GM18868 (cell line): ENCODE data around the gene KIF21B.
"Not testable (repeated sequence)": the region's sequence is repeated elsewhere in the genome, so short reads cannot be mapped to it uniquely, and the experiment has no call there.

Experiments used
- ATAC-seq: cut with Tn5 transposase; IDR thresholded peaks from one replicate; pipeline ENCODE4 v1.9.1; 2021; ENCODE audit warnings: mild to moderate bottlenecking, moderate library complexity; ENCODE audit not compliant: unreplicated experiment

KIF21B gene

GRCh38 chr1:200971955-200972711 lies 51.4 kb downstream of the KIF21B start:
- ATAC-seq: no peak

GRCh38 chr1:200971428-200971903 lies 52.0 kb downstream of the KIF21B start:
- no peak for ATAC-seq

DNA sequence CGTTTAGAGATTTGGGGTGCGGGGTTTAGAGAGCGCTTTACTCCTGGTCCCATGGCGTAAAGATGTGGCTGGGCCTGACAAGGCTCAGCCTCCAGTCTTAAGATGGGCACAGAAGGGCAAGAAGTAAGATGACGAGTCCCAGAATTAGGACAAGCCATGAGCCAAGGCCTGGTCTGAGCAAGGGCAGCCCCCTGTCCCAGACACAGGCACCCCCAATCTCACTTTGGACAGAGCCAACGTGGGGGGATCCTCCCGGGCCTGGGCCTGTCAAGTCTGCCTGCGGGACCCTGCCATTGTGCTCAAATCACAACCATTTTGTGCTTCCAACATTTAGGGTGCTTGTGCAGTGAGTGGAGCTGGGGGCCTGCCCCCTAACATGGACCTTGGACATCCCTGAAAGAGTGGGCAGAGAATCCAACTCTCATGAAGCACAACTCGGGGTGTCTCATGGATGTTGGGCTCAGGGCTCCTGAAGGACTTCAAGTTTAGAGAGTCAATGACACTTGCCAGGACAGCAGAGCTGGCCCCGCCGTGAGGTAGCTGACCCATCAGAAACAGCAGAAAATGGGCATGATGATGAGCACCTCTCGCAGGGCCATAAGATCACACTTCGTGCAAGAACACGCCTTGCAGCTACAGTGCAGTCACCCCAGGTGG lies 52.6 kb downstream of the KIF21B start:
- no peak for ATAC-seq

GRCh38 chr1:200969726-200970561 lies 53.6 kb downstream of the KIF21B start:
- ATAC-seq: peak; percentile 93

DNA sequence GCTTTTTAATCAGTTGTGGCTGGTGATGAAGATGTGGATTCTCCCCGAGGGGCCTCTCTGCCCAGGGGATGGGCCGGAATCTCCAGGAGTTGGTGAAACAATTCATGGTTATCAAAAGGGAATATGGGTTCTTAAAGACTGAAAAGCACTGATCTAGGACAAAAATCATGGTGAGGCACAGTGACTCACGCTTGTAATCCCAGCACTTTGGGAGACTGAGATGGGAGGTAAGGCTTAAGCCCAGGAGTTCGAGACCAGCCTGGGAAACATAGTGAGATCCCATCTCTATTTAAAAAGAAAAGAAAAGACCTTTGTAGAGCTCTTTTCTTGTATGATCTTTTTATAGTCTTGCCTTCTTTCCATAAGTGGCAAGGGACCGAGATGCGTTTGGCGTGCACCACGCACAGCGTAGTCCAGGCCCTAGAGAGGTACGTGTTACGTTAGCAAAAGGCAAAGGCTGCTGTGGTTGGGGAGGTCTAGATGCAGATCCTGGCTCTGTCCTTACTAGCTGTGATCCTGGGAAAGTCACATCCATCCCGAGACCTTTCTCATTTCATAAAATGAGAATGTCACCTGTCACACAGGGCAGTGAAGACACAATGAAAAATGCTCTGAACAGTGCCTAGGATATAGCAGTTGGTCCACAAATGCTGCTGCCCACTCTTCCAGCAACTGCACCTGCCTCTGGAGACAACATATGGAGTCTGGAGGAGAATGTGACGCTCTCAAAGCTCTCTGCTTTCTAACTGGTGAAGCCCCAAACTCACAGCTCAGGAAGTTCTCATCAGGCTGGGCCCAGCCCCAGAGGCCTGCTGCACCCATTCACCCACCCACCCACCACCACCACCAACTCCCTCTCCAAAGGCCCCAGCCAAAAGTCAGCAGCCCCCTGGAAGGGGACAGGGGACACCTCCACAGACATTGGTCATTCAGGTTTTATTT lies 54.8 kb downstream of the KIF21B start:
- ATAC-seq: no peak

- ATAC-seq: no peak
These were observed 55.6 kb downstream of the KIF21B start for GRCh38 chr1:200967693-200968468.

- no peak for ATAC-seq
These were observed 56.6 kb downstream of the KIF21B start for GRCh38 chr1:200966934-200967333.

DNA sequence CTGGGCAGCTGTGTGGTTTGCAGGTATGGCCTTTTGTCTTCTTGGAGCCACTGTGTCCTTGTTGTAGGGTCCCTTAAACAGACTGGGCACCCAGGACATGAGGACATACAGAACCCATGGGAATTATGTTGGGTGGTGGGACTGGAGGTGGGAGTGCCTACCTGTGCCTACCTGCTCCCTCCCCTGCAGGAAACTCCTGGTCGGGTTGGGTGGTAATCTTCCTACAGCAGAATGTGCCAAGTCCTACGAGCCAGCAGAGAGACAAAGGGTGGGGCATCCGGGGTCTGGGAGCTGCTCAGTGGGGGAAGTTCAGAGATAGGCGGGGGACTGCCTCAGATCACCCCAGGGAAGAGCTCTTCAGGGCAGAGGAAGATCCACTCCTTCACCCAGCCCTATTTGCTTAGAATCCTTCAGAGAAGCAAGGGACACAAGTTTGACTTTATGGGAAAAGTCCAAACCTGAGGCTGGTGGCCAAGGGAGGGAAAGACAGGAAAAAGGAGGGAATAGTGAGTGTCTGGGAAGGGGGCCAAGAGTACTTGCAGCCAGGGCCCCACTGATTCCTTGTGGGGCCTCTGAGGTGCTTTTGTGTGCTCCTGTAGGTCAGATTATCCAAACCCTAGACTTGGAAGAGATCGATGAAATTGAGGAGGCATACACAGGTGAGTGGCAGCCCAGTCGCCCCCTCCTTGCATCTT lies 58.3 kb downstream of the KIF21B start:
- ATAC-seq: no peak

- not testable (repeated sequence) for ATAC-seq
These were observed 59.6 kb downstream of the KIF21B start for GRCh38 chr1:200963888-200964287.

DNA sequence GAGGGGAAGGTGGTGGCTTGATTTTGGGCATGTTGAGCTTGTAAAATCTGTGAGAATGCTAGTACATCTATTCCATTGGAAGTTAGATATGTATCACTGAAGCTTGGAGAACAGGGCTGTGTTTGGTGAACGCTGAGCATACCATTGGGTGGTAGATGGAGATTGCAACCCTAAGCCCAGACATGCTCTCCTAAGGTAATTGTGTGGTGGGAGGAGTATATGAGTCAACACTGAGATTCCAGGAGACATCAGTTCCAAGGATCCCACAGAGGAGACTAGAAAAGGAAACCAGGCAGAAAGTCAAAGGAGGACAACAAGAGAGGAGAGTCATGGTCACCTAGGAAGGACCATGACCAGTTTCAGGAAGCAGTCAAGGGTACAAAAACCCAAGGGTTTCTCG lies 60.4 kb downstream of the KIF21B start:
- no peak for ATAC-seq

DNA sequence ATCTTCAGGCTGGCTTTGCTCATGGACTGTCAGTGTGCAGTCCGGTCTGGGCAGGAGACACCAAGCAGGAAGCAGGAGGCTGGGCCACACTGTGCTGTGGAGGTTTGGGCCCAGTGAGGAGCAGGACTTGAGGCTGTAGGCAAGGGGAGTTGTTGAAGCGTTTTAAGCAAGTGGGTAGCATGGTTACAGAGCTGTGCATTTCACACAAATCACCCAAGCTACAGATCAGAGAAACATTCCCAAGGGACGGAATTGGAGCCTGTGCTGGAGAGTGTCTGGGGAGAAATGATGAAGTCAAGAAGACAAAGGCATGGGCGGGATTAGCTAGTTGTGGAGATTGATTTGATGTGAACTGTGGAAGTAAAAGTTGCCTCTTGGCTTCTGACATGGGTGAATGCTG lies 60.9 kb downstream of the KIF21B start:
- no peak for ATAC-seq

- ATAC-seq: not testable (repeated sequence)
These were observed 61.4 kb downstream of the KIF21B start for GRCh38 chr1:200962151-200962550.

DNA sequence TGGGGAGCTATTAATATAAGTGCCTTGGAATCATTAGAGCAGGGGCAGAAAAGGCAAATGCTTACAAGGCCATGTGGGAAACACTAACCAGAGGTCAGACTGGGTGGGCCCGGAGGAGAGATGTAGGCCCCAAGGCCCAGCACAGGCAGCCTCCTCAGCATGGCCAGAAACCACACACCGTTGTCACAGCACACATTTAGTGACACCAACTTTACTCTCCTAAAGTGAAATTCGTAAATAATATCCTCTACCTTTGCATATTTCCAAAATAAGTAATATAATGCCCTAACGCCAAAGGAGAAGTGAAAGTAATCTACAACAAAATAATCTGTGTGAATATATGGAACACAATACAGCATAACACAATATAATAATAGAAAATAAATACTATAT lies 62.6 kb downstream of the KIF21B start:
- ATAC-seq: no peak

GRCh38 chr1:200960236-200960947 lies 63.1 kb downstream of the KIF21B start:
- ATAC-seq: no peak

DNA sequence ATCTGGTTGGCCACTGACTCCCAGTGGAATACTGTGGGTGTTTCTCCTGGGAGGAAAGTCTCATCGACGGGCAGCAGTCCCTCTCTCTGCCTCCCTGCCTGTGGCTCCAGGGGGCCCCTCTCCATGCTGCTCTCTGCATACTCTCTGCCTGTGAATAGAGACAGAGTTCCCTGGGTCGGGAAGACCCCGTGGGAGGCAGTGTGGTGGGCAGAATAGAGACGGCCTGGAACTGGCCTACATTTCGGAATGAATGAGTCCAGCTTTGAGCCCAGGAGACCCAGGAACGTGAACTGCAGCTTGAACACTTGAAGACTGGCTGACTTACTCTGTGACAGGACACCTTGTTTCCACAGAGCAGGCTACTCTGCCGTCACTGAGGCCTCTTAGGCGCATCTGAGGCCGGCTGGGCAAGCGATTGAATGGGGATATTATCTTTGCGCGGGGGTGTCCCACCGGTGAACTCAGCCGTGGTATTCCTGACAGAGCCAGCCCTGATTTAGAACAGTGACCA lies 64.0 kb downstream of the KIF21B start:
- ATAC-seq: no peak

DNA sequence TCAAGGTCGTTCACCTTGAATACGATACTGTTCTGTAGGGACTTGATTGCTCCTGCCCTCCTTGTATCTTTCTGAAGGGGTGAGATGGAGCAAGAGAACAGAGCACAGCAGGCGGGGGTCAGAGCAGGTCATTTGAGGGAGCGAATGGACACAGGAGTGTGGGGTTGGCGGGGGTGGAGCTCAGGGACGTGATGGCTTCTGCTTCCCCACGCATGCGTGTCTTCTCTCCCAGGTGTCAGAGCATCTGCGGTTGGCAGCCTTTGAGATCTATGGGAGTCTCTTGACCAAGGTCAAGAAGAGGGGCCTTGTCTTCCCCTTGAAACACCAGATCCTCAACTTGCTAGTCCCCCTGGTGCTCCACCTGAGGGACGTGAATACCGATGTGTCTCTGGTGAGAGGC lies 64.9 kb downstream of the KIF21B start:
- ATAC-seq: no peak

GRCh38 chr1:200954434-200954833 lies 69.1 kb downstream of the KIF21B start:
- ATAC-seq: no peak

DNA sequence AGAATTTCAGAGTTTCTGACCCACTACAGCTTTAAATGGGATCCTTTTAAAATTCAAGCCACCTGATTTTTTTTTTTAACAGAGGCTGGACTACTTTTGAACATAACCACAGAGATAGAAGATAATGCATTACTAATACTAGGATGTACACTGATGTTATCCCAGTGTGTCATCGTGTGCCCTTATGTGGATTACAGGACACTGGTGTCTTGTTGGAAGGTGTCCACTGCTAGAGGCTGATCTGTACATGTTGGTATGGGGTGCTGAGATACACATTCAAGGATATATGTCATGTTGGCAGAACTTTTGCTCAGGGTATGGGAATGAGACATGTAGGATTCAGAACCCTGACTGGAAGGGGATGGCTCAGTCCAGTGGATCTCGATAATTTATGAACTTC lies 72.5 kb downstream of the KIF21B start:
- ATAC-seq: no peak
